ENCODE measurements around the gene TOX2. TPM values are rescaled to one million over a fixed set of nuclear protein-coding genes. Genes with fewer than 3 reads are reported as not detected.

Gene TOX2
- total RNA-seq, 2 experiments from 2014 or later, result 0.23 TPM; not detected in 1

- H3K9me2 ChIP-seq (ENCODE audit: insufficient read depth, low read length), result no peaks in the 10 kb centered on the region
- peak overlapping the region; percentile 57; the same call in 1 of the 2 replicates for H2AFZ ChIP-seq (ENCODE audit: low read length)
- H4K20me1 ChIP-seq (ENCODE audit: insufficient read depth, low read length), result no peaks in the 10 kb centered on the region
- ChIA-PET CTCF (ENCODE audit: unreplicated experiment) (no interaction called here), POLR2A (interaction anchor here (0.6 to 1.3 kb wide), 4 partner anchors 41 to 135 kb away, joined by 3 to 4 read pairs (median 3); no protein-coding TSS in a partner anchor)
- no peaks in the 10 kb centered on the region for H3K79me2 ChIP-seq (ENCODE audit: insufficient read depth, low read depth, low read length)
- no peak overlapping the region for H3K27ac ChIP-seq (ENCODE audit: low read depth, low read length, poor library complexity, severe bottlenecking)
- peak overlapping the region; percentile 51; the same call in 1 of the 2 replicates for H3K4me2 ChIP-seq (ENCODE audit: low read length)
- H3K4me1 ChIP-seq (ENCODE audit: insufficient read depth, low read length, poor library complexity, severe bottlenecking), result peaks cover 22% of the 10 kb centered on the region
- TF ChIP-seq EZH2phosphoT487 (IDR thresholded peaks at IDR 0.05; ENCODE audit: borderline replicate concordance, low read depth, low read length) (no peak), CTCF (conservative IDR thresholded peaks at IDR 0.05; ENCODE audit: low read length) (no peak)
- intact Hi-C loops (cut with micrococcal nuclease; ENCODE audit: unreplicated experiment), result no loop called here
- no peaks in the 10 kb centered on the region for H3K9me3 ChIP-seq (ENCODE audit: low read length)
- DNase-seq (ENCODE audit: low spot score), result peak; percentile 33
- BruUV-seq (replicated peaks), result no TSS peak
- no peak overlapping the region for H3K4me3 ChIP-seq (ENCODE audit: low read depth, low read length, poor library complexity, severe bottlenecking)
- H3K36me3 ChIP-seq (ENCODE audit: insufficient read depth, low read length), result no peaks in the 10 kb centered on the region
These were observed 27.0 kb downstream of the TOX2 start for GRCh38 chr20:43941476-43942200.

GRCh38 chr20:43942201-43942590, 27.5 kb downstream of the TOX2 start:
- Histone ChIP-seq H3K4me2 (ENCODE audit: low read length) (peak overlapping the region; percentile 51; the same call in 1 of the 2 replicates), H3K9me2 (ENCODE audit: insufficient read depth, low read length) (no peaks in the 10 kb centered on the region), H4K20me1 (ENCODE audit: insufficient read depth, low read length) (no peaks in the 10 kb centered on the region), H3K4me3 (ENCODE audit: low read depth, low read length, poor library complexity, severe bottlenecking) (no peak overlapping the region), H3K4me1 (ENCODE audit: insufficient read depth, low read length, poor library complexity, severe bottlenecking) (peaks cover 22% of the 10 kb centered on the region), H3K79me2 (ENCODE audit: insufficient read depth, low read depth, low read length) (no peaks in the 10 kb centered on the region), H2AFZ (ENCODE audit: low read length) (peak overlapping the region; percentile 57; the same call in 1 of the 2 replicates), H3K9me3 (ENCODE audit: low read length) (no peaks in the 10 kb centered on the region), H3K27ac (ENCODE audit: low read depth, low read length, poor library complexity, severe bottlenecking) (no peak overlapping the region), H3K36me3 (ENCODE audit: insufficient read depth, low read length) (no peaks in the 10 kb centered on the region)
- POLR2A ChIA-PET, result interaction anchor here (1.0 to 1.3 kb wide), 3 partner anchors 17 to 134 kb away, joined by 3 read pairs; no protein-coding TSS in a partner anchor
- DNase-seq (ENCODE audit: low spot score), result no peak
- intact Hi-C loops (cut with micrococcal nuclease; ENCODE audit: unreplicated experiment), result no loop called here
- TF ChIP-seq CTCF (conservative IDR thresholded peaks at IDR 0.05; ENCODE audit: low read length) (no peak), EZH2phosphoT487 (IDR thresholded peaks at IDR 0.05; ENCODE audit: borderline replicate concordance, low read depth, low read length) (no peak)
- CTCF ChIA-PET (ENCODE audit: unreplicated experiment), result no interaction called here
- BruUV-seq (replicated peaks), result no TSS peak
